ENCODE measurements around the gene AUTS2.

AUTS2 gene

GRCh38 chr7:69764147-69764546 lies 165.9 kb downstream of the AUTS2 start:
- peaks cover 48% of the 10 kb centered on the region for H3K4me1 ChIP-seq (ENCODE audit: insufficient read depth, low read length, severe bottlenecking)
- H3K4me2 ChIP-seq (ENCODE audit: low read length), result no peak overlapping the region
- no peak overlapping the region for H3K9ac ChIP-seq (ENCODE audit: low read length)
- H3K79me2 ChIP-seq (ENCODE audit: insufficient read depth, low read length), result peaks cover 93% of the 10 kb centered on the region
- no peaks in the 10 kb centered on the region for H3K9me3 ChIP-seq (ENCODE audit: low read length)
- no peaks in the 10 kb centered on the region for H3K27me3 ChIP-seq (ENCODE audit: insufficient read depth, low read length)
- no peak for TF ChIP-seq EZH2 (IDR thresholded peaks at IDR 0.05; ENCODE audit: borderline replicate concordance, low read length)
- TF ChIP-seq, protein P1, sequence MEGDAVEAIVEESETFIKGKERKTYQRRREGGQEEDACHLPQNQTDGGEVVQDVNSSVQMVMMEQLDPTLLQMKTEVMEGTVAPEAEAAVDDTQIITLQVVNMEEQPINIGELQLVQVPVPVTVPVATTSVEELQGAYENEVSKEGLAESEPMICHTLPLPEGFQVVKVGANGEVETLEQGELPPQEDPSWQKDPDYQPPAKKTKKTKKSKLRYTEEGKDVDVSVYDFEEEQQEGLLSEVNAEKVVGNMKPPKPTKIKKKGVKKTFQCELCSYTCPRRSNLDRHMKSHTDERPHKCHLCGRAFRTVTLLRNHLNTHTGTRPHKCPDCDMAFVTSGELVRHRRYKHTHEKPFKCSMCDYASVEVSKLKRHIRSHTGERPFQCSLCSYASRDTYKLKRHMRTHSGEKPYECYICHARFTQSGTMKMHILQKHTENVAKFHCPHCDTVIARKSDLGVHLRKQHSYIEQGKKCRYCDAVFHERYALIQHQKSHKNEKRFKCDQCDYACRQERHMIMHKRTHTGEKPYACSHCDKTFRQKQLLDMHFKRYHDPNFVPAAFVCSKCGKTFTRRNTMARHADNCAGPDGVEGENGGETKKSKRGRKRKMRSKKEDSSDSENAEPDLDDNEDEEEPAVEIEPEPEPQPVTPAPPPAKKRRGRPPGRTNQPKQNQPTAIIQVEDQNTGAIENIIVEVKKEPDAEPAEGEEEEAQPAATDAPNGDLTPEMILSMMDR (IDR thresholded peaks at IDR 0.05; ENCODE audit: low read length), result no peak
- H4K20me1 ChIP-seq (ENCODE audit: insufficient read depth, low read length), result no peaks in the 10 kb centered on the region
- H2AFZ ChIP-seq (ENCODE audit: low read length), result no peak overlapping the region
- 0 out of 2 replicates have a peak, but pooled peaks cover 5% of the 10 kb centered on the region for H3K36me3 ChIP-seq (ENCODE audit: insufficient read depth, low read length)
- H3K9me2 ChIP-seq (ENCODE audit: low read depth, low read length), result no peaks in the 10 kb centered on the region
- H3K27ac ChIP-seq (ENCODE audit: low read depth, low read length, poor library complexity, severe bottlenecking), result no peak overlapping the region
- no peak overlapping the region for H3K4me3 ChIP-seq (ENCODE audit: low read depth, low read length, poor library complexity, severe bottlenecking)
- H3F3A ChIP-seq (ENCODE audit: insufficient read depth, low read length), result no peaks in the 10 kb centered on the region

GRCh38 chr7:69764681-69765080 lies 166.4 kb downstream of the AUTS2 start:
- H3K4me1 ChIP-seq (ENCODE audit: insufficient read depth, low read length, severe bottlenecking), result peaks cover 50% of the 10 kb centered on the region
- H3K9ac ChIP-seq (ENCODE audit: low read length), result no peak overlapping the region
- no peaks in the 10 kb centered on the region for H4K20me1 ChIP-seq (ENCODE audit: insufficient read depth, low read length)
- no peak overlapping the region for H3K4me2 ChIP-seq (ENCODE audit: low read length)
- peaks cover 94% of the 10 kb centered on the region for H3K79me2 ChIP-seq (ENCODE audit: insufficient read depth, low read length)
- no peak overlapping the region for H3K27ac ChIP-seq (ENCODE audit: low read depth, low read length, poor library complexity, severe bottlenecking)
- H3F3A ChIP-seq (ENCODE audit: insufficient read depth, low read length), result no peaks in the 10 kb centered on the region
- H2AFZ ChIP-seq (ENCODE audit: low read length), result no peak overlapping the region
- H3K4me3 ChIP-seq (ENCODE audit: low read depth, low read length, poor library complexity, severe bottlenecking), result no peak overlapping the region
- no peaks in the 10 kb centered on the region for H3K27me3 ChIP-seq (ENCODE audit: insufficient read depth, low read length)
- no peaks in the 10 kb centered on the region for H3K9me3 ChIP-seq (ENCODE audit: low read length)
- TF ChIP-seq, protein P1 (IDR thresholded peaks at IDR 0.05; ENCODE audit: low read length), result no peak
- no peak for TF ChIP-seq EZH2 (IDR thresholded peaks at IDR 0.05; ENCODE audit: borderline replicate concordance, low read length)
- no peaks in the 10 kb centered on the region for H3K9me2 ChIP-seq (ENCODE audit: low read depth, low read length)
- H3K36me3 ChIP-seq (ENCODE audit: insufficient read depth, low read length), result 0 out of 2 replicates have a peak, but pooled peaks cover 5% of the 10 kb centered on the region

DNA sequence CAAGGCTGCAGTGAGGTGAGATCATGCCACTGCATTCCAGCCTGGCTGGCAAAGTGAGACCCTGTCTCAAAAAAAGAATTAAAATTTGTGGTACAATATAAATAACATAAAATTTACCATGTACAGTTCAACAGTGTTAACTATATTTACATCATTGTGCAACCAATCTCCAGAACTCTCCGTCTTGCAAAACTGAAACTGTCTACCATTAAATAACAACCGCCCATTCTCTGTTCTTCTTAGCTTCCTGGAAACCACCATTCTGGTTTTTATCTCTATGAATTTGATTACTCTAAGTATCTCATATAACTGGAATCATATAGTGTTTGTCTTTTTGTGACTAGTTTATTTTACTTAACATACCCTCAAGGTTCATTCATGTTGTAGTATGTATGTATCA lies 167.6 kb downstream of the AUTS2 start:
- Histone ChIP-seq H3K9me3 (ENCODE audit: low read length) (no peaks in the 10 kb centered on the region), H3F3A (ENCODE audit: insufficient read depth, low read length) (no peaks in the 10 kb centered on the region), H3K9me2 (ENCODE audit: low read depth, low read length) (no peaks in the 10 kb centered on the region), H3K27me3 (ENCODE audit: insufficient read depth, low read length) (no peaks in the 10 kb centered on the region), H3K27ac (ENCODE audit: low read depth, low read length, poor library complexity, severe bottlenecking) (no peak overlapping the region), H3K4me2 (ENCODE audit: low read length) (no peak overlapping the region), H3K4me1 (ENCODE audit: insufficient read depth, low read length, severe bottlenecking) (peaks cover 62% of the 10 kb centered on the region), H2AFZ (ENCODE audit: low read length) (no peak overlapping the region), H3K9ac (ENCODE audit: low read length) (no peak overlapping the region), H3K4me3 (ENCODE audit: low read depth, low read length, poor library complexity, severe bottlenecking) (no peak overlapping the region), H3K36me3 (ENCODE audit: insufficient read depth, low read length) (0 out of 2 replicates have a peak, but pooled peaks cover 5% of the 10 kb centered on the region), H4K20me1 (ENCODE audit: insufficient read depth, low read length) (no peaks in the 10 kb centered on the region), H3K79me2 (ENCODE audit: insufficient read depth, low read length) (peaks cover 92% of the 10 kb centered on the region)
- TF ChIP-seq EZH2 (IDR thresholded peaks at IDR 0.05; ENCODE audit: borderline replicate concordance, low read length), result no peak
- TF ChIP-seq, protein P1 (IDR thresholded peaks at IDR 0.05; ENCODE audit: low read length), result no peak

Measured in OCI-LY1 (cell line).